Measurements from ENCODE around the gene RAD21L1. TPM values are rescaled to one million over a fixed set of nuclear protein-coding genes. Genes with fewer than 3 reads are reported as not detected.

The RAD21L1 gene
- polyA plus RNA-seq (2013, experiment 1 of 4), result not detected
- not detected for polyA plus RNA-seq (2013, experiment 2 of 4)
- polyA plus RNA-seq (2013, experiment 3 of 4), result not detected
- not detected for polyA plus RNA-seq (2013, experiment 4 of 4)

GRCh38 chr20:1225783-1226654 is at the start of gene RAD21L1:
Gene RAD21L1 (plus strand): TSS chr20:1226044. CDS start chr20:1228454, 2,410 bp downstream.
- no peak within 1 kb of the TSS for H3K27ac ChIP-seq (ENCODE audit: insufficient read depth, low read depth, low read length, poor library complexity, severe bottlenecking)
- no peaks in the 10 kb centered on the region for H3K9me3 ChIP-seq (ENCODE audit: control insufficient read depth, low read length)
- H3K27me3 ChIP-seq (ENCODE audit: control insufficient read depth, insufficient read depth, low read length, poor library complexity, severe bottlenecking), result peaks cover 61% of the 10 kb centered on the region
- no peaks in the 10 kb centered on the region for H3K4me1 ChIP-seq (ENCODE audit: control insufficient read depth, insufficient read depth, low read length)
- H3K4me3 ChIP-seq (ENCODE audit: insufficient read depth, low read depth, low read length), result peak within 1 kb of the TSS; percentile 57
- H3K36me3 ChIP-seq (ENCODE audit: control insufficient read depth, insufficient read depth, low read length), result no peaks in the 10 kb centered on the region
- 0% methylated on average over 71 to 88 of the region's 88 CpGs for WGBS, 2 experiments

- peaks cover 5% of the 10 kb centered on the region for H3K27me3 ChIP-seq (ENCODE audit: control insufficient read depth, insufficient read depth, low read length, poor library complexity, severe bottlenecking)
- H3K4me1 ChIP-seq (ENCODE audit: control insufficient read depth, insufficient read depth, low read length), result no peaks in the 10 kb centered on the region
- WGBS, 2 experiments, result 77 to 82% methylated on average over 5 of the region's 5 CpGs
- no peaks in the 10 kb centered on the region for H3K9me3 ChIP-seq (ENCODE audit: control insufficient read depth, low read length)
- H3K27ac ChIP-seq (ENCODE audit: insufficient read depth, low read depth, low read length, poor library complexity, severe bottlenecking), result no peak overlapping the region
- no peaks in the 10 kb centered on the region for H3K36me3 ChIP-seq (ENCODE audit: control insufficient read depth, insufficient read depth, low read length)
- no peak overlapping the region for H3K4me3 ChIP-seq (ENCODE audit: insufficient read depth, low read depth, low read length)
Measured at GRCh38 chr20:1177680-1178079, 48.2 kb upstream of the RAD21L1 start.

GRCh38 chr20:1178103-1178502 is 47.7 kb upstream of the RAD21L1 start:
- H3K36me3 ChIP-seq (ENCODE audit: control insufficient read depth, insufficient read depth, low read length), result no peaks in the 10 kb centered on the region
- H3K9me3 ChIP-seq (ENCODE audit: control insufficient read depth, low read length), result no peaks in the 10 kb centered on the region
- 87 to 93% methylated on average over 3 of the region's 3 CpGs for WGBS, 2 experiments
- no peak overlapping the region for H3K27ac ChIP-seq (ENCODE audit: insufficient read depth, low read depth, low read length, poor library complexity, severe bottlenecking)
- peaks cover 10% of the 10 kb centered on the region for H3K27me3 ChIP-seq (ENCODE audit: control insufficient read depth, insufficient read depth, low read length, poor library complexity, severe bottlenecking)
- H3K4me1 ChIP-seq (ENCODE audit: control insufficient read depth, insufficient read depth, low read length), result no peaks in the 10 kb centered on the region
- no peak overlapping the region for H3K4me3 ChIP-seq (ENCODE audit: insufficient read depth, low read depth, low read length)

GRCh38 chr20:1178623-1179022 is 47.2 kb upstream of the RAD21L1 start:
- 88 to 97% methylated on average over 3 of the region's 3 CpGs for WGBS, 2 experiments

GRCh38 chr20:1180949-1181348 is 44.9 kb upstream of the RAD21L1 start:
- H3K4me3 ChIP-seq (ENCODE audit: insufficient read depth, low read depth, low read length), result no peak overlapping the region
- no peaks in the 10 kb centered on the region for H3K36me3 ChIP-seq (ENCODE audit: control insufficient read depth, insufficient read depth, low read length)
- H3K9me3 ChIP-seq (ENCODE audit: control insufficient read depth, low read length), result no peaks in the 10 kb centered on the region
- WGBS, 2 experiments, result 94 to 95% methylated on average over 27 of the region's 27 CpGs
- H3K4me1 ChIP-seq (ENCODE audit: control insufficient read depth, insufficient read depth, low read length), result no peaks in the 10 kb centered on the region
- H3K27me3 ChIP-seq (ENCODE audit: control insufficient read depth, insufficient read depth, low read length, poor library complexity, severe bottlenecking), result peaks cover 35% of the 10 kb centered on the region
- H3K27ac ChIP-seq (ENCODE audit: insufficient read depth, low read depth, low read length, poor library complexity, severe bottlenecking), result no peak overlapping the region

More at GRCh38 chr20:1178623-1179022, 47.2 kb upstream of the RAD21L1 start:
- Histone ChIP-seq H3K36me3 (ENCODE audit: control insufficient read depth, insufficient read depth, low read length) (no peaks in the 10 kb centered on the region), H3K4me1 (ENCODE audit: control insufficient read depth, insufficient read depth, low read length) (no peaks in the 10 kb centered on the region), H3K27me3 (ENCODE audit: control insufficient read depth, insufficient read depth, low read length, poor library complexity, severe bottlenecking) (peaks cover 15% of the 10 kb centered on the region), H3K4me3 (ENCODE audit: insufficient read depth, low read depth, low read length) (no peak overlapping the region), H3K9me3 (ENCODE audit: control insufficient read depth, low read length) (no peaks in the 10 kb centered on the region), H3K27ac (ENCODE audit: insufficient read depth, low read depth, low read length, poor library complexity, severe bottlenecking) (no peak overlapping the region)

- no peak overlapping the region for H3K27ac ChIP-seq (ENCODE audit: insufficient read depth, low read depth, low read length, poor library complexity, severe bottlenecking)
- H3K9me3 ChIP-seq (ENCODE audit: control insufficient read depth, low read length), result no peaks in the 10 kb centered on the region
- peaks cover 38% of the 10 kb centered on the region for H3K27me3 ChIP-seq (ENCODE audit: control insufficient read depth, insufficient read depth, low read length, poor library complexity, severe bottlenecking)
- H3K36me3 ChIP-seq (ENCODE audit: control insufficient read depth, insufficient read depth, low read length), result no peaks in the 10 kb centered on the region
- WGBS, 2 experiments, result 74 to 76% methylated on average over 4 of the region's 4 CpGs
- no peaks in the 10 kb centered on the region for H3K4me1 ChIP-seq (ENCODE audit: control insufficient read depth, insufficient read depth, low read length)
- no peak overlapping the region for H3K4me3 ChIP-seq (ENCODE audit: insufficient read depth, low read depth, low read length)
Measured at GRCh38 chr20:1182106-1182505, 43.7 kb upstream of the RAD21L1 start.

- no peaks in the 10 kb centered on the region for H3K36me3 ChIP-seq (ENCODE audit: control insufficient read depth, insufficient read depth, low read length)
- H3K27ac ChIP-seq (ENCODE audit: insufficient read depth, low read depth, low read length, poor library complexity, severe bottlenecking), result no peak overlapping the region
- H3K27me3 ChIP-seq (ENCODE audit: control insufficient read depth, insufficient read depth, low read length, poor library complexity, severe bottlenecking), result peaks cover 38% of the 10 kb centered on the region
- no peaks in the 10 kb centered on the region for H3K9me3 ChIP-seq (ENCODE audit: control insufficient read depth, low read length)
- WGBS, 2 experiments, result 89 to 97% methylated on average over 6 of the region's 6 CpGs
- no peaks in the 10 kb centered on the region for H3K4me1 ChIP-seq (ENCODE audit: control insufficient read depth, insufficient read depth, low read length)
- H3K4me3 ChIP-seq (ENCODE audit: insufficient read depth, low read depth, low read length), result no peak overlapping the region
Measured at GRCh38 chr20:1183153-1183552, 42.7 kb upstream of the RAD21L1 start.

- no peaks in the 10 kb centered on the region for H3K9me3 ChIP-seq (ENCODE audit: control insufficient read depth, low read length)
- 65 to 69% methylated on average over 13 of the region's 13 CpGs for WGBS, 2 experiments
- H3K4me1 ChIP-seq (ENCODE audit: control insufficient read depth, insufficient read depth, low read length), result no peaks in the 10 kb centered on the region
- peak overlapping the region; percentile 46 for H3K4me3 ChIP-seq (ENCODE audit: insufficient read depth, low read depth, low read length)
- H3K36me3 ChIP-seq (ENCODE audit: control insufficient read depth, insufficient read depth, low read length), result no peaks in the 10 kb centered on the region
- H3K27me3 ChIP-seq (ENCODE audit: control insufficient read depth, insufficient read depth, low read length, poor library complexity, severe bottlenecking), result peaks cover 38% of the 10 kb centered on the region
- H3K27ac ChIP-seq (ENCODE audit: insufficient read depth, low read depth, low read length, poor library complexity, severe bottlenecking), result no peak overlapping the region
Measured at GRCh38 chr20:1184260-1184637, 41.6 kb upstream of the RAD21L1 start.

GRCh38 chr20:1184638-1185315 is 41.1 kb upstream of the RAD21L1 start, which contains the start of gene TMEM74B:
Gene TMEM74B (minus strand): TSS chr20:1184981. CDS start chr20:1183801, 1,180 bp downstream.
- H3K4me3 ChIP-seq (ENCODE audit: insufficient read depth, low read depth, low read length), result peak within 1 kb of the TSS; percentile 46
- 5% methylated on average over 76 of the region's 76 CpGs for WGBS, 2 experiments
- no peaks in the 10 kb centered on the region for H3K36me3 ChIP-seq (ENCODE audit: control insufficient read depth, insufficient read depth, low read length)
- no peaks in the 10 kb centered on the region for H3K9me3 ChIP-seq (ENCODE audit: control insufficient read depth, low read length)
- no peak within 1 kb of the TSS for H3K27ac ChIP-seq (ENCODE audit: insufficient read depth, low read depth, low read length, poor library complexity, severe bottlenecking)
- H3K4me1 ChIP-seq (ENCODE audit: control insufficient read depth, insufficient read depth, low read length), result no peaks in the 10 kb centered on the region
- H3K27me3 ChIP-seq (ENCODE audit: control insufficient read depth, insufficient read depth, low read length, poor library complexity, severe bottlenecking), result peaks cover 38% of the 10 kb centered on the region

GRCh38 chr20:1185316-1185741 is 40.5 kb upstream of the RAD21L1 start:
- H3K27me3 ChIP-seq (ENCODE audit: control insufficient read depth, insufficient read depth, low read length, poor library complexity, severe bottlenecking), result peaks cover 38% of the 10 kb centered on the region

More at GRCh38 chr20:1185316-1185741, 40.5 kb upstream of the RAD21L1 start:
- Histone ChIP-seq H3K27ac (ENCODE audit: insufficient read depth, low read depth, low read length, poor library complexity, severe bottlenecking) (no peak overlapping the region), H3K9me3 (ENCODE audit: control insufficient read depth, low read length) (no peaks in the 10 kb centered on the region), H3K4me1 (ENCODE audit: control insufficient read depth, insufficient read depth, low read length) (no peaks in the 10 kb centered on the region), H3K4me3 (ENCODE audit: insufficient read depth, low read depth, low read length) (peak overlapping the region; percentile 46), H3K36me3 (ENCODE audit: control insufficient read depth, insufficient read depth, low read length) (no peaks in the 10 kb centered on the region)
- WGBS, 2 experiments, result 0% methylated on average over 54 of the region's 54 CpGs
